ENCODE measurements around the gene CIDEB. TPM values are rescaled to one million over a fixed set of nuclear protein-coding genes. Genes with fewer than 3 reads are reported as not detected.

The CIDEB gene
- total and polyA plus RNA-seq, 2 of the 8 experiments (the other 6 are each of a cell fraction or from before 2014, with no cell fraction given), result 0.11 TPM; not detected in 1

GRCh38 chr14:24268225-24268624 lies 39.6 kb downstream of the CIDEB start:
- DNase-seq (ENCODE audit: low read depth in 1 of 2, low spot score in 2 of 2), result no peak
- Histone ChIP-seq H3K36me3 (ENCODE audit: control insufficient read depth in 2 of 4, insufficient read depth in 4 of 4, low read length in 3 of 4) (no peaks in the 10 kb centered on the region; a peak in 3 of 8 replicates), H3K4ac (replicated peaks; ENCODE audit: insufficient read length, low read depth, low read length) (no peak overlapping the region), H4K8ac (ENCODE audit: extremely low read depth, insufficient read depth, low read length) (no peak overlapping the region), H3K4me1 (replicated peaks in 1 of 4; ENCODE audit: control insufficient read depth in 3 of 4, insufficient read depth in 4 of 4, low read length in 3 of 4) (peaks cover 0 to 5% (median 2%) of the 10 kb centered on the region in 4 experiments; a peak in 4 of 7 replicates), H3K9me3 (ENCODE audit: insufficient read depth in 2 of 2, low read depth in 1 of 2, low read length in 1 of 2) (no peaks in the 10 kb centered on the region), H2BK15ac (ENCODE audit: low read length) (no peak overlapping the region), H2AK5ac (ENCODE audit: low read depth, low read length) (no peak overlapping the region), H4K91ac (replicated peaks; ENCODE audit: insufficient read length, low read length) (no peak overlapping the region), H2BK20ac (ENCODE audit: low read length) (no peak overlapping the region), H2BK12ac (ENCODE audit: low read depth, low read length) (no peak overlapping the region), H3K27me3 (replicated peaks in 1 of 4; ENCODE audit: control insufficient read depth in 3 of 4, extremely low read depth in 1 of 4, insufficient read depth in 3 of 4, low read length in 3 of 4) (no peaks in the 10 kb centered on the region; a peak in 1 of 7 replicates), H3K4me3 (ENCODE audit: extremely low read depth in 1 of 4, insufficient read depth in 2 of 4, low read depth in 3 of 4, low read length in 4 of 4) (no peak overlapping the region), H3K79me1 (ENCODE audit: low read depth, low read length) (no peaks in the 10 kb centered on the region), H2AFZ (ENCODE audit: low read length) (no peak overlapping the region), H3K56ac (replicated peaks; ENCODE audit: insufficient read length, low read depth, low read length) (no peak overlapping the region), H4K5ac (ENCODE audit: insufficient read length, low read depth, low read length) (no peak overlapping the region), H4K20me1 (replicated peaks in 1 of 2; ENCODE audit: control insufficient read depth in 1 of 2, insufficient read depth in 2 of 2, low read length in 2 of 2) (peaks cover 0 to 2% of the 10 kb centered on the region in 2 experiments), H3K23ac (ENCODE audit: insufficient read length) (no peak overlapping the region), H3K79me2 (ENCODE audit: control insufficient read depth in 1 of 2, insufficient read depth in 2 of 2, low read length in 2 of 2) (no peaks in the 10 kb centered on the region), H3K14ac (ENCODE audit: insufficient read length) (no peak overlapping the region), H3K9ac (replicated peaks in 1 of 4; ENCODE audit: extremely low read depth in 1 of 4, low read depth in 3 of 4, low read length in 3 of 4) (no peak overlapping the region), H2BK5ac (ENCODE audit: low read depth, low read length) (no peak overlapping the region), H3K23me2 (ENCODE audit: low read depth, low read length) (peaks cover 5% of the 10 kb centered on the region), H2BK120ac (replicated peaks; ENCODE audit: low read depth, low read length) (no peak overlapping the region), H3K4me2 (ENCODE audit: insufficient read depth in 1 of 2, low read depth in 2 of 2, low read length in 2 of 2) (no peak overlapping the region), H3K18ac (ENCODE audit: extremely low read depth, low read length) (no peak overlapping the region), H3K27ac (ENCODE audit: low read depth, low read length) (no peak overlapping the region)
- TF ChIP-seq TCF12 (IDR thresholded peaks at IDR 0.05; ENCODE audit: low read depth, low read length) (no peak), SUZ12 (IDR thresholded peaks at IDR 0.05; ENCODE audit: low read length) (no peak), BRCA1 (IDR thresholded peaks at IDR 0.05; ENCODE audit: low read depth, low read length) (no peak), GTF2F1 (IDR thresholded peaks at IDR 0.05; ENCODE audit: borderline replicate concordance, low read depth, low read length) (no peak), EGR1 (IDR thresholded peaks at IDR 0.05; ENCODE audit: borderline replicate concordance, low read depth, low read length) (no peak), KDM5A (IDR thresholded peaks at IDR 0.05; ENCODE audit: low read length) (no peak), TAF7 (optimal IDR thresholded peaks at IDR 0.05; ENCODE audit: borderline replicate concordance, low read depth, low read length) (no peak), RAD21 (IDR thresholded peaks at IDR 0.05 in 1 of 2, conservative IDR thresholded peaks at IDR 0.05 in 1 of 2; ENCODE audit: low read depth in 2 of 2, low read length in 2 of 2) (no peak), JUN (IDR thresholded peaks at IDR 0.05; ENCODE audit: low read depth, low read length) (no peak), EP300 (IDR thresholded peaks at IDR 0.05; ENCODE audit: borderline replicate concordance in 1 of 2, low read depth in 2 of 2, low read length in 2 of 2) (no peak), RBBP5 (IDR thresholded peaks at IDR 0.05; ENCODE audit: borderline replicate concordance, low read depth, low read length) (no peak), CREB1 (IDR thresholded peaks at IDR 0.05) (no peak)
- TF ChIP-seq, protein P1, sequence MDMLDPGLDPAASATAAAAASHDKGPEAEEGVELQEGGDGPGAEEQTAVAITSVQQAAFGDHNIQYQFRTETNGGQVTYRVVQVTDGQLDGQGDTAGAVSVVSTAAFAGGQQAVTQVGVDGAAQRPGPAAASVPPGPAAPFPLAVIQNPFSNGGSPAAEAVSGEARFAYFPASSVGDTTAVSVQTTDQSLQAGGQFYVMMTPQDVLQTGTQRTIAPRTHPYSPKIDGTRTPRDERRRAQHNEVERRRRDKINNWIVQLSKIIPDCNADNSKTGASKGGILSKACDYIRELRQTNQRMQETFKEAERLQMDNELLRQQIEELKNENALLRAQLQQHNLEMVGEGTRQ (IDR thresholded peaks at IDR 0.05; ENCODE audit: low read length), result no peak
- CTCF ChIA-PET (ENCODE audit: partially characterized antibody), result interaction anchor here (0.6 to 8.6 kb wide), 6 partner anchors 15 to 1012 kb away, joined by 4 to 94 read pairs (median 34); partner anchors contain the start of genes CIDEB, DHRS1, LTB4R2 and NOP9
- 95% methylated on average over 9 of the region's 9 CpGs; no CpG with 5 or more reads in 1 of the 2 experiments for WGBS, 2 experiments (ENCODE audit: extremely low coverage in 1 of 2, insufficient coverage in 1 of 2, insufficient read length in 1 of 2, insufficient replicate concordance in 2 of 2, low coverage in 1 of 2, low lambda C conversion rate in 2 of 2, missing lambda C conversion rate in 1 of 2)
- POLR2A ChIA-PET (ENCODE audit: partially characterized antibody), result interaction anchor here (1.2 to 3.8 kb wide), 3 partner anchors 16 to 52 kb away, joined by 3 to 26 read pairs (median 10); partner anchors contain the start of genes MDP1 and TINF2
- FAIRE-seq, result no peak
